IMR-90 (cell line): ENCODE data around the gene FAH. TPM values are rescaled to one million over a fixed set of nuclear protein-coding genes. Genes with fewer than 3 reads are reported as not detected.

Source experiments
- ATAC-seq: fragments of 200-7000 bp; cut with Tn5 transposase; 2 replicates; pipeline ENCODE4 v1.9.1; 2020; ENCODE audit warnings: low read depth, mild to moderate bottlenecking, moderate library complexity
- BruUV-seq: library from RNA; stranded (reverse); fragments of 400-500 nt; replicated peaks from 2 replicates; lab custom pipeline; 2021; lab: Mats Ljungman, UMichigan
- CTCF ChIA-PET: fragments of 300-600 bp; formaldehyde crosslinking; extraction: SDS; loops from one replicate; lab custom pipeline; 2021; ENCODE audit warnings: antibody characterized with exemption; lab: Yijun Ruan, JAX
- POLR2A ChIA-PET: fragments of 300-600 bp; sonication (Branson Sonifier 250); formaldehyde crosslinking; loops from one replicate; lab custom pipeline; 2022; ENCODE audit warnings: antibody characterized with exemption; ENCODE audit not compliant: unreplicated experiment; lab: Charles Lee
- DNase-seq: peaks from one replicate; pipeline ENCODE4 v3.0.0; 2013
- H2AFZ ChIP-seq: replicated peaks from 2 replicates; pipeline ENCODE3; 2013; ENCODE audit warnings: low read length, mild to moderate bottlenecking; ENCODE audit not compliant: poor library complexity
- H2AK5ac ChIP-seq: 2 replicates; pipeline ENCODE4 v1.6.1; 2013; ENCODE audit warnings: low read depth, low read length, inconsistent platforms
- H2AK9ac ChIP-seq: replicated peaks from 2 replicates; pipeline ENCODE3; 2013; ENCODE audit warnings: mild to moderate bottlenecking, low read depth, low read length, moderate library complexity; ENCODE audit not compliant: poor library complexity
- H2BK120ac ChIP-seq: 2 replicates; pipeline ENCODE4 v1.6.1; 2013; ENCODE audit warnings: low read depth, low read length, inconsistent platforms
- H2BK15ac ChIP-seq: 3 replicates; pipeline ENCODE4 v1.6.1; 2013; ENCODE audit warnings: low read depth, low read length, inconsistent platforms
- H2BK20ac ChIP-seq: 2 replicates; pipeline ENCODE4 v1.6.1; 2013; ENCODE audit warnings: low read depth, mild to moderate bottlenecking, inconsistent platforms, low read length, moderate library complexity
- H2BK5ac ChIP-seq: 2 replicates; pipeline ENCODE4 v1.6.1; 2013; ENCODE audit warnings: mild to moderate bottlenecking, low read depth, low read length, inconsistent platforms; ENCODE audit not compliant: poor library complexity, severe bottlenecking
- H3K14ac ChIP-seq: replicated peaks from 2 replicates; pipeline ENCODE4 v1.6.1; 2013; ENCODE audit warnings: low read depth, low read length, inconsistent platforms
- H3K18ac ChIP-seq: 2 replicates; pipeline ENCODE4 v1.6.1; 2013; ENCODE audit warnings: low read depth, low read length, control low read depth
- H3K23ac ChIP-seq: 2 replicates; pipeline ENCODE4 v1.6.1; 2013; ENCODE audit warnings: low read depth, low read length, inconsistent platforms
- H3K27ac ChIP-seq: 2 replicates; pipeline ENCODE4 v1.5.1; 2013; ENCODE audit warnings: mild to moderate bottlenecking, control low read depth, low read length; ENCODE audit not compliant: insufficient read depth
- H3K27me3 ChIP-seq: 2 replicates; pipeline ENCODE4 v1.6.1; 2013; ENCODE audit warnings: low read length; ENCODE audit not compliant: control insufficient read depth, insufficient read depth
- H3K36me3 ChIP-seq: 2 replicates; pipeline ENCODE4 v1.6.1; 2013; ENCODE audit warnings: low read length, mixed read lengths; ENCODE audit not compliant: control insufficient read depth, insufficient read depth
- H3K4ac ChIP-seq: 2 replicates; pipeline ENCODE4 v1.6.1; 2013; ENCODE audit warnings: low read depth, low read length, inconsistent platforms
- H3K4me1 ChIP-seq: 2 replicates; pipeline ENCODE4 v1.6.1; 2013; ENCODE audit warnings: low read length, mixed read lengths; ENCODE audit not compliant: control insufficient read depth, insufficient read depth
- H3K4me2 ChIP-seq: 2 replicates; pipeline ENCODE4 v1.6.1; 2013; ENCODE audit warnings: low read depth, mild to moderate bottlenecking, control low read depth, low read length, moderate library complexity
- H3K4me3 ChIP-seq: 2 replicates; pipeline ENCODE4 v1.5.1; 2013; ENCODE audit warnings: low read depth, mild to moderate bottlenecking, control low read depth, low read length, moderate library complexity; ENCODE audit not compliant: insufficient read depth
- H3K56ac ChIP-seq: 2 replicates; pipeline ENCODE4 v1.6.1; 2013; ENCODE audit warnings: low read length, inconsistent platforms; ENCODE audit not compliant: insufficient read depth; ENCODE audit errors: extremely low read depth
- H3K79me1 ChIP-seq, 2 experiments: 2 replicates each; pipeline ENCODE4 v1.6.1; 2013; ENCODE audit warnings: low read length in 2 of 2, inconsistent platforms in 1 of 2, low read depth in 1 of 2
- H3K9ac ChIP-seq: 2 replicates; pipeline ENCODE4 v1.6.1; 2013; ENCODE audit warnings: low read depth, low read length, control low read depth
- H3K9me1 ChIP-seq: 2 replicates; pipeline ENCODE4 v1.6.1; 2013; ENCODE audit warnings: low read length, inconsistent platforms; ENCODE audit not compliant: insufficient read depth
- H3K9me3 ChIP-seq: 2 replicates; pipeline ENCODE4 v1.6.1; 2013; ENCODE audit warnings: low read length; ENCODE audit not compliant: control insufficient read depth, insufficient read depth
- H4K20me1 ChIP-seq: 2 replicates; pipeline ENCODE4 v1.6.1; 2013; ENCODE audit warnings: low read length, inconsistent platforms; ENCODE audit not compliant: insufficient read depth
- H4K5ac ChIP-seq: 2 replicates; pipeline ENCODE4 v1.6.1; 2013; ENCODE audit warnings: mild to moderate bottlenecking, low read depth, low read length, control low read depth
- H4K8ac ChIP-seq, 2 experiments: 2 replicates each; pipeline ENCODE4 v1.6.1; 2013; ENCODE audit warnings: low read depth in 2 of 2, low read length in 2 of 2, control low read depth in 1 of 2, inconsistent platforms in 1 of 2
- H4K91ac ChIP-seq: 2 replicates; pipeline ENCODE4 v1.6.1; 2013; ENCODE audit warnings: low read depth, low read length, inconsistent platforms; ENCODE audit not compliant: insufficient read depth
- BHLHE40 ChIP-seq: fragments of 150-350 bp; IDR thresholded peaks from 2 replicates; pipeline ENCODE4 v1.6.1; 2016; ENCODE audit warnings: mild to moderate bottlenecking, low read depth, low read length
- CEBPB ChIP-seq: IDR thresholded peaks from 2 replicates; pipeline ENCODE4 v1.6.1; 2012; ENCODE audit warnings: low read depth, low read length, improper control_type of control experiment
- CHD1 ChIP-seq: IDR thresholded peaks from 2 replicates; pipeline ENCODE4 v1.6.1; 2012; ENCODE audit warnings: low read depth, low read length, improper control_type of control experiment
- FOS ChIP-seq: fragments of 150-350 bp; IDR thresholded peaks from 2 replicates; pipeline ENCODE4 v1.6.1; 2016; ENCODE audit warnings: low read depth, low read length
- MAFK ChIP-seq: IDR thresholded peaks from 2 replicates; pipeline ENCODE4 v1.6.1; 2012; ENCODE audit warnings: low read depth, low read length, improper control_type of control experiment
- MAZ ChIP-seq: IDR thresholded peaks from 2 replicates; pipeline ENCODE4 v1.6.1; 2012; ENCODE audit warnings: low read depth, mild to moderate bottlenecking, low read length, improper control_type of control experiment, moderate library complexity, borderline replicate concordance
- MXI1 ChIP-seq: IDR thresholded peaks from 2 replicates; pipeline ENCODE4 v1.6.1; 2012; ENCODE audit warnings: low read depth, mild to moderate bottlenecking, low read length, moderate library complexity, borderline replicate concordance
- NFE2L2 ChIP-seq: fragments of 150-350 bp; IDR thresholded peaks from 2 replicates; pipeline ENCODE4 v1.6.1; 2016; ENCODE audit warnings: low read depth, mild to moderate bottlenecking, low read length
- POLR2A ChIP-seq: IDR thresholded peaks from 2 replicates; pipeline ENCODE4 v1.6.1; 2012; ENCODE audit warnings: mild to moderate bottlenecking, low read depth, low read length
- RAD21 ChIP-seq: IDR thresholded peaks from 2 replicates; pipeline ENCODE4 v1.6.1; 2012; ENCODE audit warnings: low read length, improper control_type of control experiment
- RCOR1 ChIP-seq: IDR thresholded peaks from 2 replicates; pipeline ENCODE4 v1.6.1; 2012; ENCODE audit warnings: mild to moderate bottlenecking, low read length, improper control_type of control experiment; ENCODE audit not compliant: insufficient replicate concordance
- RFX5 ChIP-seq: IDR thresholded peaks from 2 replicates; pipeline ENCODE4 v1.8.0; 2012; ENCODE audit warnings: low read depth, mild to moderate bottlenecking, low read length, moderate library complexity
- USF2 ChIP-seq: fragments of 150-350 bp; IDR thresholded peaks from 2 replicates; pipeline ENCODE4 v1.6.1; 2017; ENCODE audit warnings: mild to moderate bottlenecking, antibody characterized with exemption, low read length, low read depth
- WGBS, 2 experiments: methylation state at CpG; one replicate each; pipeline versions ENCODE4 v1.1.5 to v1.1.7; 2013; ENCODE audit warnings: missing lambda C conversion rate in 2 of 2; ENCODE audit not compliant: insufficient read length in 1 of 2; ENCODE audit errors: extremely low coverage in 2 of 2; 5-methylcytosine and 5-hydroxymethylcytosine counted together
- dilution Hi-C: fragments of 300-500 bp; cut with HindIII; formaldehyde crosslinking; loops from one replicate; pipeline ENCODE4 v1.14.3; 2018; ENCODE audit warnings: low sequenced_read_pairs; ENCODE audit not compliant: unreplicated experiment
- in situ Hi-C: fragments of 300-500 bp; cut with MboI; formaldehyde crosslinking; loops from 3 replicates; pipeline ENCODE4 v1.14.3; 2019; ENCODE audit warnings: low sequenced_read_pairs, inconsistent platforms, mixed read lengths
- intact Hi-C: fragments of 100-400 bp; cut with micrococcal nuclease; formaldehyde crosslinking; loops from 2 replicates; pipeline ENCODE4 v1.10.0; 2022
- polyA plus RNA-seq, 3 experiments: library from polyadenylated mRNA; depleted of rRNA; stranded (reverse); fragments of >200 nt; gene quantifications; 2 replicates each; pipeline ENCODE4 v1.2.3, GENCODE V29; 2012; ENCODE audit warnings: low replicate concordance in 1 of 3
- total RNA-seq: library from RNA; depleted of rRNA; stranded (reverse); fragments of >200 nt; gene quantifications from 2 replicates; pipeline ENCODE4 v1.2.3, GENCODE V29; 2012
- TF ChIP-seq, protein P1 (sequence below): fragments of 150-350 bp; IDR thresholded peaks from 2 replicates; pipeline ENCODE4 v1.6.1; 2016; ENCODE audit warnings: low read depth, mild to moderate bottlenecking, low read length, moderate library complexity, borderline replicate concordance
- TF ChIP-seq, protein P2 (sequence below): conservative IDR thresholded peaks from 2 replicates; pipeline ENCODE4 v1.5.1; 2012; ENCODE audit warnings: mild to moderate bottlenecking, low read depth, low read length, improper control_type of control experiment

The FAH gene
- total and polyA plus RNA-seq, 2 of the 4 experiments (the other 2 are of a cell fraction), result 43.1 to 48.6 TPM

- no peaks in the 10 kb centered on the region for H3K27me3 ChIP-seq
- no peak for TF ChIP-seq FOS
- no peak for TF ChIP-seq MAFK
- no peak for TF ChIP-seq POLR2A
- no peak for TF ChIP-seq RAD21
- TF ChIP-seq CEBPB, result no peak
- no peak for TF ChIP-seq RFX5
- TF ChIP-seq CHD1, result no peak
- TF ChIP-seq NFE2L2, result no peak
- TF ChIP-seq MXI1, result no peak
- TF ChIP-seq, protein P1, sequence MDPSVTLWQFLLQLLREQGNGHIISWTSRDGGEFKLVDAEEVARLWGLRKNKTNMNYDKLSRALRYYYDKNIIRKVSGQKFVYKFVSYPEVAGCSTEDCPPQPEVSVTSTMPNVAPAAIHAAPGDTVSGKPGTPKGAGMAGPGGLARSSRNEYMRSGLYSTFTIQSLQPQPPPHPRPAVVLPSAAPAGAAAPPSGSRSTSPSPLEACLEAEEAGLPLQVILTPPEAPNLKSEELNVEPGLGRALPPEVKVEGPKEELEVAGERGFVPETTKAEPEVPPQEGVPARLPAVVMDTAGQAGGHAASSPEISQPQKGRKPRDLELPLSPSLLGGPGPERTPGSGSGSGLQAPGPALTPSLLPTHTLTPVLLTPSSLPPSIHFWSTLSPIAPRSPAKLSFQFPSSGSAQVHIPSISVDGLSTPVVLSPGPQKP, result no peak
- no peak for TF ChIP-seq BHLHE40
- no peak for TF ChIP-seq MAZ
- no peak for TF ChIP-seq RCOR1
- TF ChIP-seq USF2, result no peak
- TF ChIP-seq, protein P2, sequence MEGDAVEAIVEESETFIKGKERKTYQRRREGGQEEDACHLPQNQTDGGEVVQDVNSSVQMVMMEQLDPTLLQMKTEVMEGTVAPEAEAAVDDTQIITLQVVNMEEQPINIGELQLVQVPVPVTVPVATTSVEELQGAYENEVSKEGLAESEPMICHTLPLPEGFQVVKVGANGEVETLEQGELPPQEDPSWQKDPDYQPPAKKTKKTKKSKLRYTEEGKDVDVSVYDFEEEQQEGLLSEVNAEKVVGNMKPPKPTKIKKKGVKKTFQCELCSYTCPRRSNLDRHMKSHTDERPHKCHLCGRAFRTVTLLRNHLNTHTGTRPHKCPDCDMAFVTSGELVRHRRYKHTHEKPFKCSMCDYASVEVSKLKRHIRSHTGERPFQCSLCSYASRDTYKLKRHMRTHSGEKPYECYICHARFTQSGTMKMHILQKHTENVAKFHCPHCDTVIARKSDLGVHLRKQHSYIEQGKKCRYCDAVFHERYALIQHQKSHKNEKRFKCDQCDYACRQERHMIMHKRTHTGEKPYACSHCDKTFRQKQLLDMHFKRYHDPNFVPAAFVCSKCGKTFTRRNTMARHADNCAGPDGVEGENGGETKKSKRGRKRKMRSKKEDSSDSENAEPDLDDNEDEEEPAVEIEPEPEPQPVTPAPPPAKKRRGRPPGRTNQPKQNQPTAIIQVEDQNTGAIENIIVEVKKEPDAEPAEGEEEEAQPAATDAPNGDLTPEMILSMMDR, result no peak
- peak overlapping the region; percentile 71 for H3K4ac ChIP-seq
- no peak overlapping the region for H3K4me2 ChIP-seq
- H2BK15ac ChIP-seq, result peak overlapping the region; percentile 79; the same call in 2 of the 3 replicates
- 73% methylated on average over 3 of the region's 7 CpGs; no CpG with 5 or more reads in 1 of the 2 experiments for WGBS, 2 experiments
- peaks cover 3 to 7% of the 10 kb centered on the region in 2 experiments for H3K79me1 ChIP-seq
- no peak overlapping the region for H3K9ac ChIP-seq
- H2AK9ac ChIP-seq, result no peak overlapping the region
- peak overlapping the region; percentile 23; the same call in 1 of the 2 replicates for H3K14ac ChIP-seq
- BruUV-seq, result no TSS peak
- no peak overlapping the region; a peak in 1 of 4 replicates for H4K8ac ChIP-seq
- peak overlapping the region; percentile 99 for H2BK120ac ChIP-seq
- H3K4me1 ChIP-seq, result peaks cover 13% of the 10 kb centered on the region
- ATAC-seq (no peak), DNase-seq (no peak)
- no peaks in the 10 kb centered on the region for H4K20me1 ChIP-seq
- dilution Hi-C loops, result no loop called here
- no peaks in the 10 kb centered on the region; the same call in 1 of the 2 replicates for H3K9me3 ChIP-seq
- H3K4me3 ChIP-seq, result no peak overlapping the region
- ChIA-PET CTCF (interaction anchor here (1.0 kb wide), 1 partner anchor 50 kb away, joined by 3 read pairs; no protein-coding TSS in a partner anchor), POLR2A (no interaction called here)
- H3K23ac ChIP-seq, result no peak overlapping the region
- H4K91ac ChIP-seq, result peak overlapping the region; percentile 96
- peak overlapping the region; percentile 33; the same call in 1 of the 2 replicates for H2BK20ac ChIP-seq
- H3K18ac ChIP-seq, result no peak overlapping the region; the same call in 1 of the 2 replicates
- no peak overlapping the region for H2AFZ ChIP-seq
- in situ Hi-C loops, result no loop called here
- H2AK5ac ChIP-seq, result peak overlapping the region; percentile 99
- no peak overlapping the region for H2BK5ac ChIP-seq
- H3K27ac ChIP-seq, result no peak overlapping the region
- peaks cover 34% of the 10 kb centered on the region for H3K36me3 ChIP-seq
- intact Hi-C loops, result no loop called here
- H4K5ac ChIP-seq, result no peak overlapping the region
- H3K56ac ChIP-seq, result no peak overlapping the region
- peaks cover 32% of the 10 kb centered on the region for H3K9me1 ChIP-seq
Observed at GRCh38 chr15:80180468-80180867, 27.7 kb downstream of the FAH start.
